Fibroblast of gingiva (primary cell): ENCODE data around the gene F10.
"Not testable (repeated sequence)": the region's sequence is repeated elsewhere in the genome, so short reads cannot be mapped to it uniquely, and the experiment has no call there.

Experiments used
- DNase-seq: peaks from one replicate; pipeline ENCODE4 v3.0.0-alpha.2; 2011; ENCODE audit warnings: low read depth

F10 gene

DNA sequence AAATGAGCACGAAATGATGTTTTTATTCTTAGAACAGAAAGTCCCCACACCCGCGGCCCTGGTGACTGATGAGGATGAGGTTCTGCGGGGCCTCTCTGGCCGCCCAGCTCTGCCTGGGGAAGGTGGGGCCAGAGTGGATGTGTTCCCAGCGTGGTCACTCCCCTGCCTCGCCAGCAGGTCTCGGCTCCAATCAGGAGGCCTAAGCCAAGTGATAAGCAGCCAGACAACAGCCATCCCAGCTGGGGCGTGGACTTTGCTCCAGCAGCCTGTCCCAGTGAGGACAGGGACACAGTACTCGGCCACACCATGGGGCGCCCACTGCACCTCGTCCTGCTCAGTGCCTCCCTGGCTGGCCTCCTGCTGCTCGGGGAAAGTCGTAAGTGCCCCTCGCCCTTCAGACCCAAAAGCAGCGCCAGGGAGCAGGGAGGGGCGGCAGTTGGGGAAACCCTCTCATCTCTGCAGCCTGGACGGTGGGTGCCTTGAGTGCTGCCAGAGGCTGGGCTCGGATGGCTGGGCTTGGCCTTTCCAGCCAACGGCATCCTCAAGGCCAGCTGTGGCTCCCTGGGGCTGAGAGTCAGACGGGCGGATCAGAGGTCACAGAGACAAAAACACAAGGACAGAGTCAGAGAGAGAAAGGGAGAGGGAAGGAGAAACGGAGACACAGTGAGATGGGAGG, at the start of gene F10:
F10 (plus strand) TSS at position 250 of the 676 bp plus-strand sequence; CDS start at position 307, 57 bp downstream.
- DNase-seq: peak; percentile 81

DNA sequence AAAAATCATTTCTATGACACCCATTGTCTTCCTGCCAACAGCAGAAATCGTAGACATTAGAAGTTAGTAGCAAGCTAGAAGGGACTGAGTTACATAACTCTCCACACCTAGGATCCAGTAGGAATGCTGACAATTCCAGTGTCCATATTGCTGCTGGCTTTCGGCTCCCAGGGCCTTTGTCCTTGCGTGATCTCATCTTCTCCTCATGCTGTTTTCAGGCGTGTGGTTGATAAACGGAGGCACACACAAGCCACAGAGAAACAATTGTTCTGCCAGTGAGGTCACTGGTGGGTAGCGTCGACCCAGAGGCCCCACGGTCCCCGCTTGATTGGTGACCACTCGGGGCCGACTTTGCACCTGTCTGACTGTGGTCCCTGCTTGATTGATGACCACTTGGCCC, 48.7 kb upstream of the F10 start:
- DNase-seq: no peak

DNA sequence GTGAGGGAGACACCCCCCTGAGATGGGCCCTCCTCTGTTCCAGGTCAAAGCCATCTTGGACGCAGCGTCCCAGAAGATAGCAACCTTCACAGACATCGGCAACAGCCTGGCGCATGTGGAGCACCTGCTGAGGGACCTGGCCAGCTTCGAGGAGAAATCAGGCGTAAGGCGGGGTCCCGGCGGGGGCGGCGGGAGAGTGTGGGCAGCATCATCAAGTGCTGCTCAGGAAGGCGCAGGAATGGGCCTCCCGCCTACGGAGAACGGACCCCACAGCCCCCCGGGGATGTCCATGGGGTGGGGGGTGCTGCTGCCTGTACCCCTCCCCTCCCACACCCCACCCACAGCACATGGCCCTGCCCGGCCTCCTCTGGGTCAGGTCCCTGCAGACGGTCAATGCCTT, 48.2 kb upstream of the F10 start:
- DNase-seq: no peak

DNA sequence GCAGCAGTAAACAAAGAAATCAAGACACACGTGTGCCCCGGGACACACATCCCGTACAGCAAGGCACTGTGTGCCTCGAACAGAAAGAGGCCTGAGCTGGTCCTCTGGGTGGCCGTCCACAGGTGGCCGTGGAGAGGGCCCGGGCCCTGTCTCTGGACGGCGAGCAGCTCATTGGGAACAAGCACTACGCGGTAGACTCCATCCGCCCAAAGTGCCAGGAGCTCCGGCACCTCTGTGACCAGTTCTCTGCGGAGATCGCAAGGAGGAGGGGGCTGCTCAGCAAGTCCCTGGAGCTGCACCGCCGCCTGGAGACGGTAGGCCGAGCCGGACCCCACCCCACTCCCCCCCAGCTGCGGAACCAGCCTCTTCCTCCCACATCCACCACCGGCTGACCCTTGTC, 47.7 kb upstream of the F10 start:
- DNase-seq: no peak

DNA sequence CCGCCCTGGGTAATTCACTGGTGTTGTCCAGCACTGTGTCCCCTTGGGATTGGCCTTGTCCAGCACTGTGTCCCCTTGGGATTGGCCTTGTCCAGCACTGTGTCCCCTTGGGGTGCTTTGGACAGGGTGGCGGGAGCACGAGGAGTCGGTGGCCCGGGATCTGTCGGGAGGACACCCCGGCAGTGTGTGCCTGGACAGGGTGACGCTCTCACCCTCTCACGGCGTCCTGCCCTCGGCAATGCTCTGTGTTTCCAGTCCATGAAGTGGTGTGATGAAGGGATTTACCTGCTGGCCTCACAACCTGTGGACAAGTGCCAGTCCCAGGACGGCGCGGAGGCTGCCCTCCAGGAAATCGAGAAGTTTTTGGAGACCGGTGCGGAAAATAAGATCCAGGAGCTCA, 46.9 kb upstream of the F10 start:
- no peak for DNase-seq

DNA sequence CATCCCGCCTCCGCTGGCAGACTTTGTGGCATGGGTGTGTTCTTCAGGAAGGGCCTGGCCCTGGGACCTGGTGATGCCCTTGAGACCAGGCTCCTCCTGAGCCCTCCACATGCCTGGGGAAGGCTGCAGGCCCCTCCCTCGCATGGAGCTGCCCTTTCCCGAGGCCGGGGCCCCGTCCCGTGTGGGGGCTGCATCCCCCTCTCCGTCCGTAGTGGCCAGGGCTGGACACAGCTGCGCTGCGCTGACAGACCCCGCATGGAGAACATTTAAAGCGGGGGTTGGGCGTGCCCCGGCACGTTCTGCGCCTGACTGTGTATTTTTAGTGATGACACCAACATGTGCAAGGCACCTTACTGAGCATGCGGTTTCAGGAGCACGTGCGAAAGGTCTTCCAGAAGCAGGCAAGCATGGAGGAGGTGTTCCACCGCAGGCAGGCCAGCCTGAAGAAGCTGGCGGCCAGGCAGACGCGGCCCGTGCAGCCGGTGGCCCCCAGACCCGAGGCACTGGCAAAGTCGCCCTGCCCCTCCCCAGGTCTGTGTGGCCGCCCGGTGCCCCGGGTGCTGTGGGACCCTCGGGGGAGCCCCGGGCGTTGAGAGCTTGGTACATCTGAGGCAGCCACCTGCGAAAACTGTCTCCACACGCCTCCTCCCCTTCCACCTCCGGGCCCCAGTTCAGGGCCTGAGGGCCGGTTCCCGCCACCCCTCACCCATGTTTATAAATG, 45.8 kb upstream of the F10 start:
- no peak for DNase-seq

DNA sequence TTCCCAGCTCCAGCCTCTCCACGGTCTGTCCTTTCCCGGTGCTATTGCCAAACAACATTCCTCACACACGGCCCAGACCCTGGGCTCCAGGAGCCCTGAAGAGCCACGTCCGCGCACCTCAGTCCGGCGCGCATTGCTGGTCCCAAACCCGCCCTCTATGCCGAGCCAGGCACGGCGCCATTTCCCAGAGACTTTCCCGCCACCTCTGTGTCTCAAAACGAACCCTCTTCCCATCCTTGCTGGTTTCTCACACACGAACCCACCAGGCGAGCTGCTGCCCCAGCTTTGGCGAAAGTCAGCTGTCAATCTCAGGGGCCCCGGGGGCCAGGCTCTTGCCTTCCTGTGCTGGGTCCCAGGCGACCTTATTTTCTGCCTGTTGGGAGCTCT, 45.0 kb upstream of the F10 start:
- DNase-seq: no peak

DNA sequence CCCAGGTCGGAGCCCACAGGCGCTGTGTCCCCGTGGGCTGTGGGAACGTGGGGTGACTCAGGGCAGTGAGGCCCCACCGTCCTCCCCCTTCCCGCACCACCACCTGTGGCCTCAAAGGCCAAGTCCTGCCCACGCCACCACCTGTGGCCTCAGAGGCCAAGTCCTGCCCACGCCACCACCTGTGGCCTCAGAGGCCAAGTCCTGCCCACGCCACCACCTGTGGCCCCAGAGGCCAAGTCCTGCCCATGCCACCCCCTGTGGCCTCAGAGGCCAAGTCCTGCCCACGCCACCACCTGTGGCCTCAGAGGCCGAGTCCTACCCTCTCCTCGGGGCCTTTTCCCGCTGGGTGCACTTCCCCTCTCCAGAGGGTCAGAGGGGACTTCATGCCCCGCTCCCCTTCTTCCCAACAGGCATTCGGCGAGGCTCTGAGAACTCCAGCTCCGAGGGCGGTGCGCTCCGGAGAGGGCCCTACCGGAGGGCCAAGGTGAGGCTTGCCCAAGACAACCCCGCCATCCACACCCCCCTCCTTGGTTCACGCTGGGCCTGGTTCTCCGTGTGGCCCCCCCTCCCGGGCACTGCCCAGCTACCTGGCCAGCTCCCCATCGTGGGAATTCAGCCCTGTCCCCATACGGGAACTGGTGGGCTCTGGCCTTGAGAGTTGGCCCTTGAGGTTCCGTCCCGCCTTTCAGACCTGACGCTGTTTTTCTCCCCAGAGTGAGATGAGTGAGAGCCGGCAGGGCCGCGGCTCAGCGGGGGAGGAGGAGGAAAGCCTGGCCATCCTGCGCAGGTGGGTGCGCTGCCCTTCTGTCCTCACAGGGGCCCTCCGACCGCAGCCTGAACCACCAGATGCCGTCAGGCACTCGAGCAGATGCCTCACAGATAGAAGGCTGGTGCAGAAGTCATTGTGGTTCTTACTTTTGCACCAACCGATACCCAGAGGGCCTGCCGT, 44.4 kb upstream of the F10 start:
- no peak for DNase-seq

DNA sequence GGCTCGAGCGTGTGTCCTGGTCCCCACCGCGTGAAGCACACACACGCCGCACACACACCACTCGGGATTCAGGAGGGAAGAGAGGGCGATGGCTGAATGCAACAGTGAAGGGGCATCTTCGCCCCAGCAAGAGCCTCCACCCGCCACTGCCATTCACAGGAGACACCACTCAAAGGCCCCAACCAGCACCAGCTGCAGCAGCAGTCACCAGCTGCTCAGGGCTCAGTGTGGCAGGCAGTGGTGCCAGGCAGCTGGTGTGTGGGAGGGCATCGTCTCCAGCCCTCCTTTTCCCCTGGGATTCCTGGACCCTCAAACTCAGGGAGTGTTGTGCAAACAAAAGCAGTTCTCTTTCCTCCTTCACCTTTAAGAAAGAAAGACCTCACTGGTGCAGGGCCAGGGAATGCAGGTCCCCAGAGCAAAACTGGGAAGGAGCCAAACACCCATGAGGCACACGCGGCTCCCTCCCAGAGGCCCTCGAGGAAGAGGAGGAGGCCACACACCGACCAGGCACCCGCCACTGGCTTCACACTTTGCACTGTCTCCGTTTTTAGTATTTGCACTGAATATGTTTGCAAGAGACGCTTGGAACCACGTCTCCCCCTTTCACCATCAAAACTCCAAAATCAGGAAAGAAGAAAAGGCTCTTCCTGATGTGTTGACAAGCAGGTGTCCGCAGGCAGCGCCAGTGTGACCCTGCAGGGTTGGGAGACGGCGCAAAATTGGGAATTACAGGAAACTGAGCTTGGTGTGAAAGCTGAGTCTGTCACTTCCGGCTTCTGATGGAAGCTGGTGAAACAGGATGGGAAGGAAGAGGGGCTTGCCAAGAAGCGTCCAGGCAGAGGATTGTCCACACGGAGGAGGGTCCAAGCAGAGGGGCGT, 43.5 kb upstream of the F10 start:
- DNase-seq: no peak

DNA sequence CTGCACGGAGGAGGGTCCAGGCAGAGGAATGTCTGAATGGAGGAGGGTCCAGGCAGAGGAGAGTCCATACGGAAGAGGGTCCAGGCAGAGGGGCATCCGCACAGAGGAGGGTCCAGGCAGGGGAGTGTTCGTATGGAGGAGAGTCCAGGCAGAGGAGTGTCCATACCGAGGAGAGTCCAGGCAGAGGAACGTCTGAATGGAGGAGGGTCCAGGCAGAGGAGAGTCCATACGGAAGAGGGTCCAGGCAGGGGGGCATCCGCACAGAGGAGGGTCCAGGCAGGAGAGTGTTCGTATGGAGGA, 42.9 kb upstream of the F10 start:
- not testable (repeated sequence) for DNase-seq

DNA sequence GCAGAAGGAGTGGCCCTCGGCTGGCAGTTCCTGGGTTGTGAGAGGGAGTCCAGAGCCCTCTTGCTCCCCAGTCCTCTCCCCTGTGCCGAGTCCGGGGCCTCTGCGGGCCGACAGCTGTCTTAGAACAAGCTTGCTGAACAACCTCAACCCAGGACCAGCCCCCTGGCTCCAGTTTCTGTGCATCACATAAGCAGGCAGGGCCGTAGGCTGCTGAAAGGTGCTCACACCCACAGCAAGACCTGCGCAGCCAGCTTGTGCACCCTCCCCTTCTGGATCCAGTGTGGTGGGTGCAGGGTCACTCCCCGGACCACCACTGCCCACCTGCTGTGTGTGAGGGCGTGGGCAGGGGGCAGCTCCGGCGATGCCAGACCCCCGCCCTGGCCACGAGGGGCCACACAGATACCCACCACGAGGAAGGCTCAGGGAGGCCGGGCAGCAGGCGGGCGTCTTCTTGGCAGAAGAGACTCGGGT, 42.2 kb upstream of the F10 start:
- DNase-seq: no peak

DNA sequence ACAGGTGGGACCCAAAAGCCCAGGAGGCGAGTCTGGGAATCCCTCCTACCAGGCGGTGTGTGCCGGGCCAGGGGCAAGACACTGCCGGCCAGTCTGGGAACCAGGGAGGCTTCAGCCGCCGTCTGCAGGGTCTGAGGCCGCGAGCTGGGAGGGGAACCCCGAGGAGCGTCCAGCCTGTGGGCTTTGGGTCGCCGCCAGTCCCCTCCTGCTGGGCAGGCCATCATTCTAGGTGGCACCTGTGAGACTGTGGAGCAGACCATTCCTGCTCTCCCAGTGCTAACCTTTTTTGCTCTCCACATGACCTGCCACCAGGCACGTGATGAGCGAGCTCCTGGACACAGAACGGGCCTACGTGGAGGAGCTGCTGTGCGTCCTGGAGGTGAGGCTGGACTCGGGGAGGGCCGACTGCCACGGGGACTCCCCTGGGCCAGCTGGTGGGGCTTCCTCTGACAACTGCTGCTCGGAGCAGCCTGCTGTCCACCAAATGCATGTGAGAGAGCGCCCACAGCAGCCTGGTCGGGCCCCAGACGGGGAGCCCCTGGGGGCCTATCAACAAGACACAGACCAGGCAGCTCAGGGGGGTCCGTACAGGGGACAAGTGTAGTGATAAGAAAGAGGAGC, 41.6 kb upstream of the F10 start:
- no peak for DNase-seq

DNA sequence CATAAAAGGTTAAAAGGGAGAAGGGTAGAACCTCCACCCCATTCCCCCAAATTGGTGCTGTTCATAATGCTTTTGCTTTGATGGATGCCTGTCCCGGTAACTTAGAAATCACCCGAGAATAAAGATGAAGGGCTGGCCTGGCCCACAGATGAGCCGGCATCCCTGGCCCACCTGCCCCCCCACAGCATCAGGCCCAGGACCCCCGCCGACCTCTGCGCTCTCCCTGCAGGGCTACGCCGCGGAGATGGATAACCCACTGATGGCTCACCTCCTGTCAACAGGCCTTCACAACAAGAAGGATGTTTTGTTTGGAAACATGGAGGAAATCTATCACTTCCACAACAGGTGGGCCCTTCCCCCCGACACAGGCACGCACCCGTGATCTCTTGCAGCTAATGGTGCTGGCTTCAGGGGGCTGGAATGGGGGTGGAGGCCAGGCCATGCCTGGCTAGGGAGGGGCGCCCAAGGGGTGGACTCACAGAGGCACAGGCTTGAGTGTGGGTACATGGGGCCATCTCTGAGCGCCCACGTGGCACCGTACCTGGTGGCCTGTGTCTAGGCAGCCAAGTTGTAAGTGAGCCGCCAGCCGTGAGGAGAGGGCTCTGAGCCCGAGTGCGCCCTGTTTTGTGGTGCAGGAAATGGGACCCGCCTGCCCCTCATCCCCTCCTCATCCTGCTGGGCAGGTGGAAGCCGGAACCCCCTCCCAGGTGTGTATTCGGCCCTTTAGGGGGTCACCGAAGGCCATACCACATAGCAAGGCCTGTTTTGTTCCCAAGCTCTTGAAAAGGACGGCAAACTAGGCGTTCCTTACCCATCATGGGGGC, 40.2 kb upstream of the F10 start:
- DNase-seq: no peak

DNA sequence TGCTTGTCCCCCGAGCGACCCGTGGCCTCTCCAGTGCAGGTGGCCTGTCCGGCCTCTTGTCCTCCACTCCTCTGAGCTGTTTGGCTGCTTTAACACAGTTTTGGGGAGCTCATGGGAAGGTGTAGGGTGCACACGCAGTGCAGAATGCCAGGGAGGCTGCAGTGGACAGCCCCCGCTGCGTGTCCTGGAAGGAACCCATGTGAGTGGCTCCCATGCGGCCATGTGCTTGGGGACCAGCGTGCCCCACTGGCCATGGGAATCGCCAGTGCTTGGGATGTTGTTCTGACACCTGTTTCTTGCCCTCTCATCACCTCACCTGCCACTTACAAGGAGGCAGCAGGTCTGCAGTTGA, 39.6 kb upstream of the F10 start:
- DNase-seq: no peak

DNA sequence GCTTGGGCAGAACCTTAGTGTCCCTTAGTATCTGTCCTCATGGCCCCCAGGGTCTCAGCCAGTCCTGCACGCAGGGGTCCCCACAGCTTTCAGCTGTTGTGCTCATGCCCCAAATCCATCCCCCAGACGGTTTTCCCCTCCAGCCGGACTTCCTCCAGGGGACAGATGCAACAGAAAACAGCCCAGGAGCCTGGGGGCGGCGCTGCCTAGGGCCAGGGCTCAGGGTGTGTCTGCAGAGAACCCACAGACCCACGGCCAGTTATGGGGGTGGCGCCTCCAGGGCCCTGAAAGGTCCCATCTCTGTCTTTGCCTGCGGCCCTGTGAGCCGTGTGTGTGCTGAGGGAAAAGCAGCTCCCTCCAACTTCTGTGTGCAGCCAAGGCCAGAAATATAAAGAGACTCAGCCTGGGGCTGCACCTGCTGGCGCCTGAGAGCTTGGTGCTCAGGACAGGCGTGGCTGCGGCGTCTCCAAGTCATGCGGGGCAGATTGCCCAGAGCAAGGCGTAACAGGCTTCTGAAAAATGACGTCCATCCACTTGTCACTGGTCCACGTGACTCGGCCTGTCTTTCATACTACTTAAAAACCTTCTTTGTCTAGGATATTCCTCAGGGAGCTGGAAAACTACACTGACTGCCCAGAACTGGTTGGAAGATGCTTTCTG, 39.1 kb upstream of the F10 start:
- peak; percentile 11 for DNase-seq

DNA sequence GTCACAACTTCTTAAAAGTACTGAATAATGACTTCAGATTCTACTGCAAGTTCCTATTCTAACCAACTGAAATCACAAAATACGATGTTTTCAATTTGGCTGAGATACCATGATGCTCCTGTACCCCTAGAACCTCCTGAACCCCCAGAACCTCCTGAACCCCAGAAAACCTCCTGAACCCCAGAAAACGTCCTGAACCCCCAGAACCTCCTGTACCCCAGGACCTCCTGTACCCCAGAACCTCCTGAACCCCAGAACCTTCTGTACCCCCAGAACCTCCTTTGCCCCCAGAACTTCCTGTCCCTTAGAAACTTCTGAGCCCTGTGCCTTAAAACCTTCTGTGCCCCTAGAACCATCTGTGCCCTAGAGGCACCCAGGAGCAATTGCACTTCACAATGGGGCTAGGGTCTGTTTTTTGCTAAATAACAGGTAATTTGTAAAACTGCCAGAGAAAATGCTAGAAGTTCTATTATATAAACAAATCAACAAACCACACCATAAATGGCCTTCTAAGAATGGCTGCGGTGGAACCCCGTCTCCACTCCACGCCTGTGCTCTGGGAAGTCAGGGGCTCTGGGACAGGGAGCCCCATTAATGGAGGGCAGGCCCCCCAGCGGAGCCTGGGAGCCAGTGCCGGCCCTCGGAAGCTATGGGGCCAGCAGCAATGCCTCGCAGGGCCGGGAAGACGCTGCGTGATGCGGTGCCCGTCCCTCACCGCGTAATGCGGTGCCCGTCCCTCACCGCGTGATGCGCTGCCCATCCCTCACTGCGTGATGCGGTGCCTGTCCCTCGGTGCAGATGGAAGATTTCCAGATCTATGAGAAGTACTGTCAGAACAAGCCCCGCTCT, 38.3 kb upstream of the F10 start:
- no peak for DNase-seq

DNA sequence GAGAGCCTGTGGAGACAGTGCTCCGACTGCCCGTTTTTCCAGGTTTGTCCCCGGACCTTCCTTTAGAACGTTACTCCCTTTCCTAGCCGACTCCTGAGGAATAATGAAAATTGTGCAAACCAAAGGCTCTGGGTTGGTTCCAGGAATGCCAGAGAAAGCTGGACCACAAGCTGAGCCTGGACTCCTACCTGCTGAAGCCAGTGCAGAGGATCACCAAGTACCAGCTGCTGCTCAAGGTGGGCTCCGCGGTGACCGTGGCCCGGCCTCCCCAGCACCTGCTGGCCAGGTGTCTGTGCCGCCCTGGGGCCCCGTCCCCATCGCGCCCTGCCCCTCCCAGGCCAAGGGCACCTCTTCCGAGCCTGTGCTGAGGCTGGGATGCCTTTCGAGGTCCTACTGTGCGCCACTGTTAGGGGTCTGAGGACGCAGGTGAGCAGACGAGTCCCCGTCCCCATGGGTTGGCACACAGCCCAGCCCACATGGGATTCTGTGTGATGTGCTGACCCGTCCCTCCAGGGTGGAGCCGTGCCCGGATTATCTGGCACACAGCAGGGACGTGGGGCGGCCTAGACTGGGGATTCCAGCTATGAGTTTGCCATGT, 37.6 kb upstream of the F10 start:
- no peak for DNase-seq

DNA sequence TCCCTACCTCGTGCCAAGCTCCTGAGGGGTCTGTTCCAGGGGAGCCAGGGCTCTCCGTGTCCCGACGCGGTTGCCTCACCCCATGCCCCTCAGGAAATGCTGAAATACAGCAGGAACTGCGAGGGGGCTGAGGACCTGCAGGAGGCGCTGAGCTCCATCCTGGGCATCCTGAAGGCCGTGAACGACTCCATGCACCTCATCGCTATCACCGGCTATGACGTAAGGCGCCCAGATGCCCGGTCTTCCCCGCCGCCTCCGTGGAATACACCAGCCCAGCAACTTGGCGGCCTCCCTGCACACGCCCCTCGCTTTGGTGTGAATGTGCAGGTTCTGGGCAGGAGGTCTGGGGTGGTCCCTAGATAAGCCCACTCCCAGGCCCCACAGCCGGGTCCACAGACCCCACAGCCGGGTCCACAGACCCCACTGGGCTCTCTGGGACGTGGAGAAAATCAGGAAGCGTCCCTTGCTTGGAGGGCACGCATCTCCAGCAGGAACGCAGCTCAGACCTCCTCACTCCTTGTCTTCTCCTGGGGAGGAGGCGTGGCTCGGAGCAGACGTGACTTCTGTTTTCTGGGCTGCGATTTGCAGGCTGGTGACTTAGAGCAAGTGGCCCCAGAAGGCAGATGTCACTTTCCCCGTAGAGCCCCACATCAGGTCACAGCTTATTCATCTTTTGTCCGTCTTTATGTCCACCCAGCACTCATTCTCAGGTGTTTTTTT, 36.4 kb upstream of the F10 start:
- DNase-seq: no peak
